SKM-1 (cell line): ENCODE measurements around the gene RAB11FIP4.
"Not testable (repeated sequence)": the region's sequence is repeated elsewhere in the genome, so short reads cannot be mapped to it uniquely, and the experiment has no call there.

Experiments
- DNase-seq: peaks from one replicate; lab custom pipeline; 2025; ENCODE audit not compliant: unreplicated experiment; lab: John Stamatoyannopoulos, UW

Gene RAB11FIP4

GRCh38 chr17:31431852-31432658 is 40.6 kb downstream of the RAB11FIP4 start:
- no peak for DNase-seq

- peak; percentile 30 for DNase-seq
These were observed 41.8 kb downstream of the RAB11FIP4 start for GRCh38 chr17:31433091-31433790.

GRCh38 chr17:31433811-31434726 is 42.6 kb downstream of the RAB11FIP4 start:
- no peak for DNase-seq

- DNase-seq = no peak
These were observed 43.2 kb downstream of the RAB11FIP4 start for GRCh38 chr17:31434727-31435050.

GRCh38 chr17:31435581-31435980 is 44.1 kb downstream of the RAB11FIP4 start:
- DNase-seq = no peak

- DNase-seq = no peak
These were observed 46.4 kb downstream of the RAB11FIP4 start for GRCh38 chr17:31437720-31438400.

GRCh38 chr17:31439716-31440115 is 48.2 kb downstream of the RAB11FIP4 start:
- DNase-seq = no peak

GRCh38 chr17:31442276-31442675 is 50.8 kb downstream of the RAB11FIP4 start:
- DNase-seq = no peak

GRCh38 chr17:31442856-31443255 is 51.4 kb downstream of the RAB11FIP4 start:
- not testable (repeated sequence) for DNase-seq

GRCh38 chr17:31443386-31443785 is 51.9 kb downstream of the RAB11FIP4 start:
- no peak for DNase-seq

- no peak for DNase-seq
These were observed 52.6 kb downstream of the RAB11FIP4 start for GRCh38 chr17:31444026-31444425.

- no peak for DNase-seq
These were observed 54.9 kb downstream of the RAB11FIP4 start for GRCh38 chr17:31446195-31446967.

GRCh38 chr17:31448467-31449077 is 57.1 kb downstream of the RAB11FIP4 start:
- no peak for DNase-seq

- DNase-seq = no peak
These were observed 57.6 kb downstream of the RAB11FIP4 start for GRCh38 chr17:31449111-31449510.

GRCh38 chr17:31449746-31450145 is 58.3 kb downstream of the RAB11FIP4 start:
- no peak for DNase-seq

- DNase-seq = no peak
These were observed 60.6 kb downstream of the RAB11FIP4 start for GRCh38 chr17:31452101-31452500.

GRCh38 chr17:31452561-31453110 is 61.2 kb downstream of the RAB11FIP4 start:
- no peak for DNase-seq

- no peak for DNase-seq
These were observed 62.4 kb downstream of the RAB11FIP4 start for GRCh38 chr17:31453896-31454295.

GRCh38 chr17:31456814-31457213 is 65.3 kb downstream of the RAB11FIP4 start:
- no peak for DNase-seq
